Measurements from ENCODE around the gene RIPK3.

RIPK3 gene

DNA sequence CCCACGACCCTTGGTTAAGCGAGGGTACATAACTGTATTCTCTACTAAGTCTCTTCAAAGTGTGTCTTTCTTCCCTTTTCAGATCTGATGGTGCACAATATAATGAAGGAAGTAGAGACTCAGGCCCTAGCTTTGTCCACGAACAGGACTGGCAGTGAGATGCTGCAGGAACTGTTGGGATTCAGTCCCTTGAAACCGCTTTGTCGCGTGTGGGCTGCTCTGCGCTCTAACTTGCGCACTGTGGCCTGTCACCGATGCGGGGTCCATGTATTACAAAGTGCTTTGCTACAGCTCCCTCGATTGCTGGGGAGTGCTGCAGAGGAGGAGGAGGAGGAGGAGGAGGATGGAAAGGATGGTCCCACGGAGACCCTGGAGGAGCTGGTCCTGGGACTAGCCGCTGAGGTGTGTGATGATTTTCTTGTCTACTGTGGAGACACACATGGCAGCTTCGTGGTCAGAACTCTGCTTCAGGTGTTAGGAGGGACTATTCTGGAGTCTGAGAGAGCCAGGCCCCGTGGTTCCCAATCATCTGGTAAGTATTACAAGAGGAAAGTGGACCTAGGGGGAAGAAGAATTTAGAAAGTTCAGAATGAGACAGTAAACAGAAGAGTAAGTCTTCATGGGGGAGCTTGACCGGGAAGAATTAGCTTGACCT lies 39.3 kb downstream of the RIPK3 start:
- no peak for DNase-seq (ENCODE audit: low spot score)

DNA sequence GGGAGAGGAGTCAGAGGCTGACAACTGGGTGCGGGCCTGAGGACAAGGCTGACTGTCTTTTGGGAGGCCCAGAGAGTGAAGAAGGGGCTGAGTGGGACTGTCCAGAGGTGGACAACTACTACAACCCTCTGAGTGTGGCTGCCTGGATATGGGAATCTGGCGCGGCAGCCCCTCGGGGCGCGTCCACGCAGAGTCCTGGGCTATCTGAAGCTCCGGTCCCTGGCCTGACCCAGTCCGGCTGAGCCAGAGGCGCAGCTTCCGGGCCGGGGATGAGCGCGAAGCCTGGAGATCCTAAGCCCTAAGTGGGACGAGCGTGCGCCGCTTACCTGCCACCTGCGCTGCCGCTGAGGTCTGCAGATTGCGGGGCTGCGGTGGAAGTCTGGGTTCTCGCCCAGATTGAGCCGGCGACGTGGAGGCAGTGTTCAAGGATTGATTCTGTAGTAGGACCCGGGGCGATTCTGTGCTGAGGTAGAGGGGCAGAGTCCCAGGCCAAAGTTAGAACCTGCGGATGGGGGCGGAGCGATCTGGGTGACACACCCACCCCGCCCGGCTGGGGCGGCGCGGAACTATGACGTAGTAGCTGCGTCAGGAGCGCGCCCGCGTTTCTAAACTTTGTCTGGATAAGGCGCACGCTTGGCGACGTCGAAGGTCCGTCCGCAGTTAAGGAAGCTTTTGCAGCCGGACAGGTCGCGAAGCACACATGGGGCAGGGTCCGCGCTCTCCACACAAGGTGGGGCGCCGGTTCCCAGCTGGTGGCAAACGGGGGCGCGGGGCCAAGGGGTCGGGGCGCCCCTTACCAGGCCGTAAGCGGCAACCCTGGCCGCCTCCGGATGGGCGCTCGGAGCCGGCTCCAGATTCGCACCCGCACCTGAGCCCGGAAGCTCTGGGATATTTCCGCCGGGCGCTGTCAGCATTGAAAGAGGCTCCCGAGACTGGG lies 40.3 kb downstream of the RIPK3 start, which contains the start of the genes DHRS1 and NOP9:
TSS of gene DHRS1 (minus strand) at position 526 of the 937 bp plus-strand sequence. CDS start 674 bp downstream, outside the sequence.
TSS of gene NOP9 (plus strand) at position 596 of the 937 bp plus-strand sequence. CDS start at position 701, 105 bp downstream.
- DNase-seq (ENCODE audit: low spot score): peak; percentile 96

DNA sequence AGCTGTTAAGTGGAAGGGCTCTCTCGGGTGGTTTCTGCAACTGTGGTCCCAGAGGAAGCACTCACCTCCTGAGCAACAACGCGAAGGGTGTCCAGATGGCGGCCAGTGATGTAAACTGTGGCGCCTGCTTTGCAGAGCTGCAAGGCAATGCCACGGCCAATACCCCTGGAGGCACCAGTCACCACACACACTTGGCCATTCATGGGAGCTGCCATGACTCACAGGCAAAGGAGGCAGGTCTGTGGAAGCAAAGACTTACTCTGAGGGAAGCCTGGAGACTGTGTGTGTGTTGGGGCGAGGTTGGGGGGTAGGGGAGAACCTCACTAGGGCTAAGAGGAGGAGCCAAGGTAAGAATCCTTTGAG lies 40.9 kb downstream of the RIPK3 start:
- DNase-seq (ENCODE audit: low spot score): no peak

DNA sequence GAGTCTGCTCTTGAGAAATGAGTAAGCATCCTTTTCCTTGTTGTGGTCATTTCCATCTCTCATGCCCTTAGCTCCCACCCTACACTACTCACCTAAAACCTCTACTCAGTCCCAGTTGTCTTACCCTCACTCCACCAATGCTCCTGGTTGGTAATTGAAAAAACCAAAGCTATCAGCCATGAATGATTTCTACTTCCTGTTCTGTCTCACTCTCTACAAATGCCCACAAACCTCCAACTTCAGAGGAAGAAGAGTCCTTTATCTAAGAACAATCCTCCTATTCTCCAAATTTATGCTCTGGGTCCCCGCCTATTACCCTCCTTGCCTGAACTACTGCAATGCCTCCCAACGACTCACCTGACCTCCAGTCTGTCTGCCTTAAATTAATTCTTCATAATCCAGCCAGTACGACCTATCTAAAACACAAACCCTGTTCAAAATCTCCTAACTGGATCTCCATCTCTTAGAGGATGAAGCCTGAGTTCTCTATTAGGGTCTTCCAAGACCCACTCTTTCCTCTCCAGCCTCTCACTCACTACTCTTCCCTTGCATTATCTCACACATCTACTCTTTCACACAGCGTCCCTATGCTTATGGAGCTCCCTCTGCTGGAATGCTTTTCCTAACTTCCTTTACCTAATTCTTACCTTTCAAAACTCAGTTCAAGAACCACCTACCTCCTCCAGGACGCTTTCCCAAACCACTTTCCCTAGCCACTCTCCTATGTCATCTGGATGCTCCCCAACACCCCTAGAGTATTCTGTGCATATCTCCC lies 42.4 kb downstream of the RIPK3 start:
- DNase-seq (ENCODE audit: low spot score): no peak

DNA sequence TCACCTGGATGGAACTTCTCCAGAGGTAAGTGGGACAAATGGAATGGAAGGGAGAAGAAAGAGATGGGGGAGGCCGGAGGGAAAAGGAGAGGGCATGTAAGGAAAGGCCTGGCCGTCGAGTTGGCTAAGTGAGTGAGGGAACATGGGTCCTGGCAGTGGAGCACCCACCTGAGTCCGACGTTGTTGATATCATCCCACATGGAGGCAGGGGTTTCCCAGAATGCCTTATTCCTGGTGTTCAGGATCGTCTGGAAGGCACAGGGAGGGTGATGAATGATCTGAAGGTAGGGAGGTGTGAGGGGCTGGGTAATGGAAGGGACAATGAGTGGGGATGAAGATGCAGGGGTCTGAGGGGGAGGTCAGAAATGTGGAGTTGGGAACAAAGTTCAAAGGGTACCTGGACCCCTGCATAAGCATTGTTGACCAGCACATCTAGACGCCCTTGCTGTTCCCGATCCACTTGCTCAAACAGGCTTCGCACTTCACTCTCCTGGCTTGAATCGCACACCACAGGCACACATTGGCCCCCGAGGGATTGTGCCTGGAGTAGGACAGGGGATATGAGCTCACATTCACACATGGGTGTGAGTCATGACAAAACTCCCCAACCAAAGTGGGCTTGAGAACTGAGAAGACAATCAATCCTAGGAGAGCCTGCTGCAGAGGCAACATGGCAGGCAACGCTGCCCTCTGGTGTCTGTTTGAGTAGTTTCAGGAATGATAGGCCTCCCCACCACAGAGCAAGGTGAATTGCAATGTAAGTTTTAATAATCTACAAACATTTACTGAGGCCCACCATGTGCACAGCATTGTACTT lies 43.2 kb downstream of the RIPK3 start:
- peak; percentile 70 for DNase-seq (ENCODE audit: low spot score)

DNA sequence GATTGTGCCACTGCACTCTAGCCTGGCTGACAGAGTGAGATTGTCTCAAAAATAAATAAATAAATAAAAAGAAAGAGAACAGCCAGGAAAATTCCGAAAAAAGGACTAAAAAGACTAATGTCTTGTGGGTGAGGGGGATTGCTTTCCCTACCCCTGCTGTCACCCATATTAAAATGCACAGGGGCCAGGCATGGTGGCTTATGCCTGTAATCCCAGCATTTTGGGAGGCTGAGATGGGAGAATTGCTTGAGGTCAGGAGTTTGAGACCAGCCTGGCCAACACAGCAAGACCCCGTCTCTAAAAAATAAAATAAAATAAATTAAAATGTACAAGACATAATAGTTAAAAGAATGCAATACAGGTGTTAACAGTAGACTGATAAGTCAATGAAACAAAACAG lies 46.3 kb downstream of the RIPK3 start:
- DNase-seq (ENCODE audit: low spot score): no peak

DNA sequence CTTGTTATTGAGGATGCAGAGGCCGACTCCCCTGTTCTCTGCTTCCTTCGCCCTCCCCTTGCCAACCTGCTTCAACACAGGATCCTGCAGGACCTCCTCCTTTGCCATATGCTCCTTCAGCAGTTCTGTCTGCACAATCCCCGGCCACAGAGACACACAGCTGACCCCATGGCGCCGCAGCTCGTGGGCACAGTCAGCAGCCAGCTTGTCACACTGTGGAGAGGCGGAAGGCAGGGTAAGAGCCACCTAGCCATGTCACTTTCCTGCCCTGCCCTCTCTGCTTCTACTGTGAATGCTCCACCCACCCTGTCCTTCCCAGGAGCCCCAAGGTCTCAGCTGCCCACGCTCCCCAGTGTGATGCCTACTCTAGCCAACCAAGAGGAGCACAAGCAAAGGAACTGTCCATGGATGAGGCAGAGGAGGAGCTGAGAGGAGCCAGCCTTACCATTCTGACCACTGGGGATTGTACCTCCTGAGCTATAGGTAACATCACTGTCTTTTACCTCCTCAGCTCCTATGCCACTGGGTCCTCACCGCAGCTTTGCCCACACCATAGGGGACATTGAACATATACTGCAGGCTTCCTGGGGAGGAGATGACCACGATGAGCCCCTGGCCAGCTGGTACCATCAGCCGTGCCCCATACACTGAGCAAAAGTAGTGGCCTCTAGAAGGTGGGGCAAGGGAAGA lies 47.5 kb downstream of the RIPK3 start:
- DNase-seq (ENCODE audit: low spot score): no peak

DNA sequence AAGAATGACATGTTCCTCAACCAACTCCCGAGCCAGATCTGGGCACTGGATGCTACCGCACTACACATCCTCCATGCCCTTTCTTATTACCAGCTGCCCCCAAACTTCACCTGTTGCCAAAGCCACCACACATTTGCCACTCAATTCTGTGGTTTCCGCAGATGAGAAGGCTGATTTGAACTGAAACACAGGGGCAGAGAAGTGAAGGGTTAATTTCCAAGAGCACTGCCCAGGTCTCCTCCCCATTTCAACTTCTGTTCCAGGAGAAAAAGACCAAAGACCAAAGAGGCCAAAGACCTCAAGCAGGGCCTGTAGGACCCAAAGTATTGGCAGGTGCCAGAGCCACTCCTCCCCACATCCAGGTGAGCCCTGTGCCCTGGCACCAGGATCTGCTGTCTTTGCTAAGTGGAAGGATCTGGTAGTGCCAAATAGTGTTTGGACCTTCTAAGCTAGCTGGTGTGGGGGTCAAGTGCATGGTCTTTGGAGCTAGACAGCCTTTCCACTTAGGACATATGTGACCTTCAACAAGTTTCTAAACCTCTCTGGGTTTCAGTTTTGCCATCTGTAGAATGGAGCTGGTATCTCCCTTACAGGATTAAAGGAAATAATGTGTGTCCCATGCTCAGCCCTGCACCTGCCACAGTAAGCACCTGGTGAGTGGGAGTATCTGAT lies 48.2 kb downstream of the RIPK3 start:
- no peak for DNase-seq (ENCODE audit: low spot score)

DNA sequence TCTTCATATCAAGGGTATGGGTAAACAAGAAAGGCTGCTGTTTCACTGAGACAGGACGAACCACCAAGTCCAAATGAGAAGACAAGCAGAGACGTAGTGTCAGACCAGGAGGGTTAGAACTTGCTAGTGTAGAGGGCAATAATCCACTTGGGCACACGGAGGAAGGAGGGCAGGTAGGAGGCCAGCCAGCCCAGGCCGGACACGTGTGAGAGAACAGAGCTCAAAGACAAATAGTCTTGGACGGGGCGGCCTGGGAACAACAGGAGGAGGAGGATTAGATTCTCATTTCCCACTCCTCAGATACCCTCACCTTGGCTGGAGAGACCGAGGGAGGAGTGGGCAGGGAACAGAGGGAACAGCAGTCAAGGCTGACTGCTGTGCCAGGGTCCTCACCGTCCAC lies 49.0 kb downstream of the RIPK3 start:
- no peak for DNase-seq (ENCODE audit: low spot score)

DNA sequence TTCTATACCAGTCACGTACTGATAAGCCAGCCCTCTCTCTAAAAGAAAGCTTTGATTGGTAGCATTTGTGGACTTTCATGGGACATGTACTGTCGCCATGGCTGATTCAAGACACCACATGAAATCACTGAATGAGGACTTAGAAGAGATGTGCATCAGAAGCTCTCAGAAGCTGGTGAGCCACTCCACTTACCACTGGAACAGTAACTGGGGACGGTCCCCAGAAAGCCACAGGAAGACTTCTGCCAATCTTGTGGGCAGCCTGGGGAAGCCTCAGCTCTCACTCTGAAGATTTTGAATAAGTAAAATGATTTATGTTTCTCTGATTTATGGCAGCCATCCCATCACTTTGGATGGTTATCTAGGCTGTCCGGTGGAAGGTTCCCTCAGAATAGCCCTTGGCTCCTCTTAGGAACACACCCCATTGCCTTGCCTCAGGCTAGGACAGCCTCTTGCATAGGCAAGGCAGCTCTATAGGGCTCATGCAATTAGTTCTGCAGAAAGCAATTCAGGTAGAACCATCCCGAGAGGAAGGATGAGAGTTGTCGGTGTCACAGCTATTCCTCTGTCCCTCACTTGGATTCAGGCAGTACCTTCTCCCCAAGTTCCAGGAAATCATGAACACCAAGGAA lies 50.0 kb downstream of the RIPK3 start:
- DNase-seq (ENCODE audit: low spot score): no peak

DNA sequence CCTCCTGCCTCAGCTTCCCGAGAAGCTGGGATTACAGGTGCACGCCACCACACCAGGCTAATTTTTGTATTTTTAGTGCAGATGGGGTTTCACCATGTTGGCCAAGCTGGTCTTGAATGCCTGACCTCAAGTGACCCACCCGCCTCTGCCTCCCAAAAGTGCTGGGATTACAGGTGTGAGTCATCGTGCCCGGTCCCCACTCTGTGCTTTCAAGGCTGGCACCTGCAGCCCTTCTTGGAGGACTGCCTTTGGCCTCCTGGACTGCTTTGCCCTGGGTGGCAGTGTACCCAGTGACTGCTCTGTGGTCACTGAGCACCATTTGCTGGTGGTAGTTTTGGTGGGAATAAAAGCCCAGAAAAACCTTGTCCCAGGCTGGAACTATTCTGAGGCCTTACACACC lies 52.8 kb downstream of the RIPK3 start:
- DNase-seq (ENCODE audit: low spot score): no peak
